GM20000 (cell line): Measurements from ENCODE around the gene CCT3.
"Not testable (repeated sequence)": the region's sequence is repeated elsewhere in the genome, so short reads cannot be mapped to it uniquely, and the experiment has no call there.

Experiments
- DNase-seq: peaks from one replicate; pipeline ENCODE4 v3.0.0; 2012; ENCODE audit warnings: low spot score
- TF ChIP-seq, protein P1 (sequence below): IDR thresholded peaks from 2 replicates; pipeline ENCODE4 v1.5.1; 2012; ENCODE audit warnings: mild to moderate bottlenecking, control low read depth; ENCODE audit errors: extremely low read depth, missing control alignments

The CCT3 gene

DNA sequence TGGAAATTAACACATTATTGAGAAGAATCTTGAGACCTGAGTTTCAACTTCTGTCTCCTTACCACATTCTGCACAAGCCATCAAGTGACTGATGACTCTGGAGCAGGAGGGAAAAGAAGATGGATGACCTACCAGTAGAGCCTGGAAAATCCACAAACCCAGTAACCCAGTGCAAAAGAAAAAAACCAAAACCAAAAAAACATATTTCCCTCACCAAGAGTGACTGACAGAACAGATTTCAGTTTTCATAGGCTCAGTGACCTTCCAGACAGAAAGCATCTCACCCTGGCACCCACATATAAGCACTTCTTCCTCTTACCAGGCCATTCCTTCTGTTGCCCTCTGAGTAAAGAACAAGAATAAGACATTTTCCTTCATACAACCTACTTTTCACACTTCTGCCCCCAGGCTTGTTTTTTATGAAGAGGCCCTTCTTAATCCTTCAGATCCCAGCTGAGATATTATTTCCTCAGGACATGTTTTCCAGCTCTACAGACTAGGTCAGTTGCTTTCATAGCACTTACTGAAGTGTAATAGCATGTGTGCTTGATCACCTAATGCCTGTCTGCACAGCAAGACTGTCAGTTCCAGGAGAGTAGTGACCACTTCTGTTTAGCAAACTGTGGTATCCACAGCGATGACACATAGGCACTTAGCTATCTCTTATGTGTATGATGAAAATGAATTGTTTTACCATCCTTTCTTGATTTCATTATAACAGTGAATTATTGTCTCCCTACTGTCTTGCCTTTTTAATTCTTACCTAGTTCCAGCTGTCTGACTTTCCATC lies 4.3 kb upstream of the CCT3 start:
- DNase-seq = no peak
- TF ChIP-seq, protein P1, sequence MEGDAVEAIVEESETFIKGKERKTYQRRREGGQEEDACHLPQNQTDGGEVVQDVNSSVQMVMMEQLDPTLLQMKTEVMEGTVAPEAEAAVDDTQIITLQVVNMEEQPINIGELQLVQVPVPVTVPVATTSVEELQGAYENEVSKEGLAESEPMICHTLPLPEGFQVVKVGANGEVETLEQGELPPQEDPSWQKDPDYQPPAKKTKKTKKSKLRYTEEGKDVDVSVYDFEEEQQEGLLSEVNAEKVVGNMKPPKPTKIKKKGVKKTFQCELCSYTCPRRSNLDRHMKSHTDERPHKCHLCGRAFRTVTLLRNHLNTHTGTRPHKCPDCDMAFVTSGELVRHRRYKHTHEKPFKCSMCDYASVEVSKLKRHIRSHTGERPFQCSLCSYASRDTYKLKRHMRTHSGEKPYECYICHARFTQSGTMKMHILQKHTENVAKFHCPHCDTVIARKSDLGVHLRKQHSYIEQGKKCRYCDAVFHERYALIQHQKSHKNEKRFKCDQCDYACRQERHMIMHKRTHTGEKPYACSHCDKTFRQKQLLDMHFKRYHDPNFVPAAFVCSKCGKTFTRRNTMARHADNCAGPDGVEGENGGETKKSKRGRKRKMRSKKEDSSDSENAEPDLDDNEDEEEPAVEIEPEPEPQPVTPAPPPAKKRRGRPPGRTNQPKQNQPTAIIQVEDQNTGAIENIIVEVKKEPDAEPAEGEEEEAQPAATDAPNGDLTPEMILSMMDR = no peak

GRCh38 chr1:156337888-156338179 lies 258 bp downstream of the CCT3 start:
- no peak for DNase-seq
- TF ChIP-seq, protein P1 = no peak

GRCh38 chr1:156337052-156337887 lies 822 bp downstream of the CCT3 start:
- DNase-seq = no peak
- TF ChIP-seq, protein P1 = no peak

DNA sequence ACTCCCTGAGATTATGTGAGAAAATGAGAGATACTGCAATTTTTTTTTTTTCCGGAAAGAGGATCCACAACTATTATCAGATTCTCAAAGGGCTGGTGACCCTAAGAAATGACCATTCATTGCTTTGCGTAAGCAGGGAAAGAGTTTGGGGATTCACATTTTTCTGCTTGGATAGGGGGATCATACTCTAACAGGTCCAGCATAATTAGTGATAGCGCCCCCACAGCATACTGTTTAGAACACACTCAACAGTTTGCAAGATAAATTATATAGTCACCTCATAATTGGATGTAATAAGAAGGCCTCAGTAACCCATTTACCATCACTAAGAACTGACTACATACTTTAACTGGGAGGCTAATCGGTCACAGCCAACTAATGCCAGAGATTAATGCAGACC lies 1.9 kb downstream of the CCT3 start:
- TF ChIP-seq, protein P1 = no peak
- peak; percentile 25 for DNase-seq

DNA sequence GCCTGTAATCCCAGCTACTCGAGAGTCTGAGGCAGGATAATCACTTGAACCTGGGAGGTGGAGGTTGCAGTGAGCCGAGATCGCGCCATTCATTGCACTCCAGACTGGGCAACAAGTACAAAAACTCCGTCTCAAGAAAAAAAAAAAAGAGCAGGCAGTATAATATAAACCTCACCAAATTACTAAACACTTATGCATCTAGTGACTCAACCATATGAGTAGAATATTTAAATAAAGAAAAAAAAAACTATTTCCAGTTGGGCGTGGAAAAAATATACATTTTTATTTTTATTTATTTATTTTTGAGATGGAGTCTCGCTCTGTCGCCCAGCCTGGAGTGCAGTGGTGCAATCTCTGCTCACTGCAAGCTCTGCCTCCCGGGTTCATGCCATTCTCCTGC lies 14.9 kb downstream of the CCT3 start:
- DNase-seq = not testable (repeated sequence)

GRCh38 chr1:156320560-156320959 lies 17.5 kb downstream of the CCT3 start:
- TF ChIP-seq, protein P1 = no peak
- no peak for DNase-seq

DNA sequence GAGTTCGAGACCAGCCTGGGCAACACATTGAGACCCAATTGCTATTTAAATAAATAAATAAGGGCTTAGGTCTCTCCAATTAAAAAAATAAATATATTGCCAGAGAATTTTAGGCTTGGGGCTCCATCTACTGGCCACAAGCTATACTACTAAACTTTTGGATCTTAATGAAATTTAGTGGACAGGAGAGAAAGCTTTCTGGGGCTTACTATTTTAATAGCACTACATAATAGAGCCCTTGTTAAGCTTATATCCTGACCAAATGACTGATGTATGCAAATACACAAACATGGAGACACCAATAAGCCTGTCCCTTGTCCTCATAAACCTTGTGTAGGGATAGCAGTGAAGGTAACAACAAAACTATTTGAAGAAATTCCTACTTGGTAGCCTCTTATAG lies 18.4 kb downstream of the CCT3 start:
- TF ChIP-seq, protein P1 = no peak
- DNase-seq = peak; percentile 29
